Non-pigmented ciliary epithelial cell (primary cell): ENCODE data around the gene WLS.
"Not testable (repeated sequence)": the region's sequence is repeated elsewhere in the genome, so short reads cannot be mapped to it uniquely, and the experiment has no call there.

Experiments
- DNase-seq: peaks from one replicate; pipeline ENCODE4 v3.0.0-alpha.2; 2010; ENCODE audit warnings: low read depth

The WLS gene

DNA sequence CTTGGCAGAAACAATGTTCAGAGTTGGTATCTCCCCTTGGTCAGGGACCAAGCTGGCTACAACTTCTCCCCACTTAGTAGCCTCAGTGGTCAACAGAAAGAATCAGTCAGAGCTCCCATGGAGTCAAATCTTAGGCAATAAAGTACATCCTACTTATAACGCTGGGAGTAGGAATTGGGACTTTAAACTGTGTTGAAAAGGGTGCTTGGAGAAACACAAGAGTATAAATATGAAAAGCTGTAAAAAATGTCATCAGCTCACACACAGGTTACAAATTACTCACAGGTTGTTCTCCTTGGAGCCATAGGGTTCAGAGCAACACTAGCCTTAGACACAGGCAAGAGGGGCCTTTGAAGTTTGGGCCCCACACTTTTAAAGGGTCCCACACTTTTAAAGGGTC, 67.4 kb downstream of the WLS start:
- no peak for DNase-seq

DNA sequence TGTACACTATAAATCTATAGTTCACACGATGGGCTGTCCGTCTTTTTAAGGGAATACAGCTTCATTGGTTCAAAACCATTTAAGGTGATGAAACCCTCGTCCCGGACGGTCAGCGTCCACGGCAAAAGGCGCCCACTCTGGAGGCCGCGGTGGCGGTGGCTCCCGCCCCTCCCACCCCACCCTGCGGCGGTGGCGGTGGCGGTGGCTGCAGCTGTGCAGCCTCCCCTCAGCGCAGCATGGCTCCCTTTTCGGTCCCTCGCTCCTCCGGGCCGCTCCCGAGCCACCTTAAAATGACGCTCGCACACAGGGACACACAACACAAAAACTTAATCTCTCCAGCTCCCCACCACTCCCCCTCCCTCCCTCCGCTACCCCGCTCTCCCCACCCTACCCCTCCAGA, 69.1 kb downstream of the WLS start:
- DNase-seq: no peak

DNA sequence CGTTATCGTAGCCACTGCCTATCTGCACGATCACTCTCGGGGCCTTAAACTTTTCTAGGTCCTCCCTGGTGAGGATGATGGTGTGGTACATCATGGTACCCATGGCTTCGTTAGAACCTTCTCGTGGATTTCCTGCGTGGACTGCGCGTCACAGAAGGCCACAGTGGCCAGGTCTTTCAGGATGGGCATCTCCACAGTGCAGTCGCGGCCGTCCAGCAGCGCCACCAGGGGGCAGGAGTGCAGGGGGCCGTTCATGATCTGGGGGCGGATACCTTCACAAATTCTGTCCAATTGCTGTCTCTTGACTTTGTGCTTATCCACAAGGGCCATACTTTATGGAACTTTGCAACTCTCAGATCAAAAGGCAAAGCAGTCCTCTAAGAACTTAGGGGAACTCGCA, 69.6 kb downstream of the WLS start:
- no peak for DNase-seq

- DNase-seq: not testable (repeated sequence)
Measured at GRCh38 chr1:68161672-68162071, 70.7 kb downstream of the WLS start.

GRCh38 chr1:68160935-68161334, 71.4 kb downstream of the WLS start:
- not testable (repeated sequence) for DNase-seq

DNA sequence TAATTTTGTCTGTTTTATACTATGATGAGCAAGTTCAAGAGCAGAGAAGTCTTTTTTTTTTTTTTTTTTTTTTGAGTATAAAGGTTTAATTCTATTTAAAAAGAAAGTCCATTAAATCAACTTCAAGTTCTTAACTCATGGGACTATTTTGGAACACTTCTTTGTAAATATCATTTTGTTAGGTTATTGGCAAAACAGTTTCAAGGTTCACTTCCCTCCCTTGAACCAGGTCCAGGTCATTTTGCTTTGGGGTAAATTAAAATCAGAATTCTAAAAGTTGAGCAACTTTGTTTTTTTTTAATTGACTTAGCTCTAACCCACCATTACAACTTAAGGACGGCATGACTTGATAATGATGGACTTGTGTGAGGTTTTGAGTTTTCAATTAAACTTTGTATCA, 72.3 kb downstream of the WLS start:
- DNase-seq: no peak

DNA sequence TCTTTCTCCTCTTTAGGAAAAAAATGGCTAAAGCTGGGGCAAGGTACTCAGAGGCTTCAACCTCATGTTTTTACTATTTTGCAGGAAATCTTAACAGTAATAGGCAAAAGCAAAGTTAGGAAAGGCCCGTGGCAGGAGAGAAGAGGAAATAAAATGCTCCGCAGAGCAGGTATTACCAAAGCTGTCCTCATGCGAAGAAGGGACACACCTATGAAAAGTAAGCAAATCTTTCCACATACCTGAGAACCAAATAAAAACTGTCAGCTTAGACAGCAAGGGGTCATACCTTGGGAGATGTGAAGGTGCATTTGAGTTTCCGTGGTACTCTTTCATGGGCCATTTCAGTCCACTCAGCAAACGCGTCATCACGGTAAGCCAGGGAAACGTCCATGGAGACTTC, 73.5 kb downstream of the WLS start:
- DNase-seq: no peak

DNA sequence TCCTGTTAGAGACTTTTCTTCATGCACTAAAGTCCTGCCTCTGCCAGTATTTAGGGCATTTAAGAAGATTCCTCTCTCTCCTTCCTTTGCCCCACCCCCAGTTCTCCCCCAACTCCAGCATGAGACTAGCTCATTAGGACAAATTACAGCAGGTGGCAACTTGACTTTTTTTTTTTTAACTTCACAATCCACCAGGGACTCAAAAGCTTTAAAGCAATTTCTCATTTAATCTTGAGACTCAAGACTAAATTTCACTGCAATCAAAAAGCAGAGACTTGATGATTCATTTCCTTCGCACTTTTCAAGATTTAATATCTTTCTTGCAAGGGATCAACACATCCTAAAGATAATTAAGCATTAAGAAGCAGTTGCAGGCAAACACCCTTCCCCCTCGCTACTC, 74.9 kb downstream of the WLS start:
- DNase-seq: no peak

GRCh38 chr1:68151690-68152089, 80.6 kb downstream of the WLS start:
- DNase-seq: no peak

GRCh38 chr1:68149907-68150306, 82.4 kb downstream of the WLS start:
- no peak for DNase-seq

DNA sequence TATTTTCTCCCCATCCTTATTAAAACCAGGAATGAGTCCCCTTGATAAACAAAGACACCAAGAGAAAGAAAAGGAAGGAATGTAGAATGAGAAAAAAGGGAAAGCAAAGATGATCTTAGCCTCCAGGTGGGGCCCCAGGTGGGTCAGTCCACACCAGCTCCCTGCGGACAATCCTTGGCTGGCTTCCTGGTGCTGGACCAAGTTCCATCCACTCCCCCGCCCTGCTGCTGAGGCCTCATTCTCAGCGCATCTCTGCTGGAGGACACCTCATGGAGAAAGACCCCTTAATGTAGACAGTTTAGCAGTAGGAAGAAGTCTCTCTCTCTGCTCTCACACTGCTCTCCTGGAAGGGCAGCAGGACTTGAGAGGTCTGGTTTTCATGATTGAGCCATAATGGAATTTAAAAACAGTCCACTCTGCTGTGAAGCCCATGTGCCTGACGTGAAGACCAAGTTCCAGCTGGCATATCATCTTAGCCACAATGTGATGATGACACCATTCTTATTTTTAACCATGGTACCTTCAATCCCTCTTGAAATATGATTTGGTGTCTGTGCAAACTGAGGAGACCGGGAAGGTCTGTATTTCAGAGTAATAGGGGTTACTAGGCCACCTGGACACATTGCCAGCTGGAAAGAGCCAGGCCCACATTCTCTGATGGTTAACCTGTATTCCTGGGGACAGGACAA, 83.1 kb downstream of the WLS start:
- no peak for DNase-seq

GRCh38 chr1:68148631-68149030, 83.7 kb downstream of the WLS start:
- no peak for DNase-seq

GRCh38 chr1:68147534-68148171, 84.7 kb downstream of the WLS start:
- DNase-seq: no peak

DNA sequence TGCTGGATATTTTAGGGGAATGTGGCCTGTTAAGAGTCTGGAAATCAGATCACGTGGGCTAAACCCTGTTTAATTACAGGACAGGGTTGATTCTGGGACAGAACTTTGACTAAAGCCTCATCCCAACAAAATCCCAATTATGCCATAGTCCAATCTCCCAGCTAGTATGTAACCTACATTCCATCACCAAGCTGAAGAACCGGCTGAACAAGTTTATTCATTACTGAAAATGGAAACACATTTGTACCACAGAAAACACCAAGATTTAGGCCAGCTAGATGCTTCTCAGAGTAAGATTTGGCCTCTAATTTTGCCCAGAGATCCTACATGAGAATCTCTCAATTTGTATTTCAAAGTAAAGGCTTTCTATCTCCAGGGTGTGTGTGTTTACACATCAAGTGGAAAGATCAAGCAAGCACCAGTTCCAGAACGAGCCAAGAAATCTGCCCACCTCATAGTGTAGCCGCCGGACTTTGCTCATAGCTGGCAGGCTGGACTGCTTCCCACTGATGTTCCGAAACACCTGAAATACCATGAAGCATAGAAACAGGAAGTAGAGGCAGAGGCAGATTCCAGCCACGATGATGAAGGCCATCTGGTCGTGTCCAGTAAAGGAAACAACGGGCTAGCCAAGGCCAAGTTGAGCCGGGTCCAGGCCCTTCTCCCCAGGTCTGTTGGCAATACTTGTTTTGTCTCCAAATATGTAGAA, 86.8 kb downstream of the WLS start:
- no peak for DNase-seq

DNA sequence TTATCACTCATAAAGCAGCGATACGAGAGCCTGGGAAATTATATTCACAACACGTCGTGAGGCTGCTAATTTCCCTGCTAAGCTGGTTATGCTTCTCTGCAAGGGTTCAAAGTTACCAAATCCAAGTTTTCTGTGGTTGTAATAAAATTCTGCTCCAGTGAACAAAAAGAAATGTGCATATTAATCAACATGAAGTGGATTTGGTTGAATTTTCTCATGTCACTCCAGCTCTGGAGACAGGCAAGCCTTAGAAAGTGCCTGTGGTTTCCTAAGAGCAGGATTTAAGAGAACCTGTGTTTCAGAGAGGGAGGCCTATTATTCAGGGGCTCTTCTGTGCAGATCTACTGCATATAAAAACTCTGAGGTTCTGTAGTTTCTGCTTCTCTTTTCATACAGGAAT, 87.5 kb downstream of the WLS start:
- no peak for DNase-seq

GRCh38 chr1:68143633-68144032, 88.7 kb downstream of the WLS start:
- no peak for DNase-seq

- no peak for DNase-seq
Measured at GRCh38 chr1:68142461-68142860, 89.9 kb downstream of the WLS start.

- no peak for DNase-seq
Measured at GRCh38 chr1:68142036-68142435, 90.3 kb downstream of the WLS start.

GRCh38 chr1:68141071-68142021, 91.0 kb downstream of the WLS start:
- peak; percentile 34 for DNase-seq

DNA sequence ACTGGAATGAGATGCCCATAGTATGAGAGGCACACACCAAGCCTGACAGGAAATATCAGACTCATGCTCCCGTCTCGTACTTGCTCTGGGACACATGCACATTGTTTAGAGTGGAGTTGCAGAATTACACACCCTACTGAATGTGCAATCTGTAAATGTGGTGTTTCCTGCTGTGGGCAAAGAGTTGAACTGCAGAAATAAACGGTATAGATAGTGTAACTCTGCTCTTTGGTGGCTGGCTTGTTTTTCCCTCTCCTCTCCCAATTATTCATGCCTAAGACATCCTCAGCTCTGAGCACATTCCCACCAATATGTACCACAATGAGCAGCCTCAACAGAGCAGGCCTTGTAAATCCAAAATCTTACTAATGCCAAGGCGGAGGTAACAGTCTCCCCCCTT, 91.8 kb downstream of the WLS start:
- DNase-seq: peak; percentile 38

- no peak for DNase-seq
Measured at GRCh38 chr1:68136187-68136586, 96.1 kb downstream of the WLS start.

DNA sequence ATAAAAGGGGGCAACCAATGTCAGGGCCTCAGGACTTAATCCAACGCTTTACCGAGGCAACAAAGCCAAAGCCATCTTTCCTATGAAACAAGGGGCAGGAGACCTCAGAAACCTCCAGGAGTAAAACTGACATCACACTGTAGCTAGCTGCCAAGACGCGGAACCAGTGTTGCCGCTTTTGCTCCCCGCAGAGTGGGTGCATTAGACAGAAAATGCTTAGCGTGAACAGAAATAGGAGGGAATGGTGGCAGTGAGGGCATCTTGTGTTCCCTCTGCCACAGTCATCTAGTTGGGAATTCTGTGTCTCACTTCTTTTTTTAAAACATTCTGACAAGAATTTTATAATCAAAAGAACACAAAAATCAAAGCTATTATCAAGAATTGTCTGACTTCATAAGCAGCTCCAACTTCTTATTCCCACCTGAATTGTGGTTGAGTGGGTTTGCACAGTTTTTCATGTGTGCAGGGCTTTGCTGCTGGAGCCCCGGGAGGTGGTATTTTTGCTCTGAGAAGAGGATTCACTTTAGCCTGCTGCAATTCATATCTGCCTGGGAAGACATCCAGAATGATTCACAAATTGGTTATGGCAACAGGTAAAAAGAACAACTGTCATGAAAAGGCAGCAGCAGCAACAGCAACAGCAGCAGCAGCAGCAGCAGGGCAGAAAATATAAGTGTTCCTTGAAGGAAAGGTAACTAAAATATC, 99.7 kb downstream of the WLS start:
- DNase-seq: no peak
